Choroid plexus epithelial cell (primary cell): Measurements from ENCODE around the gene SHROOM2.

Experiments
- DNase-seq: peaks from one replicate; pipeline ENCODE4 v3.0.0-alpha.2; 2010; ENCODE audit warnings: low read depth
- H3K4me3 ChIP-seq: 2 replicates; pipeline ENCODE4 v1.5.1; 2011; ENCODE audit warnings: low read depth, mild to moderate bottlenecking, control low read depth, low read length, moderate library complexity
- CTCF ChIP-seq: conservative IDR thresholded peaks from 2 replicates; pipeline ENCODE4 v1.5.1; 2011; ENCODE audit warnings: low read depth, mild to moderate bottlenecking, control low read depth, inconsistent platforms, low read length, moderate library complexity

SHROOM2 gene

GRCh38 chrX:9897761-9898161 lies 111.5 kb downstream of the SHROOM2 start:
- peak; percentile 91 for DNase-seq
- no peak for TF ChIP-seq CTCF
- no peak overlapping the region for H3K4me3 ChIP-seq

- peak; percentile 82 for DNase-seq
- H3K4me3 ChIP-seq, result no peak overlapping the region
- TF ChIP-seq CTCF, result no peak
Observed at GRCh38 chrX:9899640-9900111, 113.4 kb downstream of the SHROOM2 start.

GRCh38 chrX:9902656-9903055 lies 116.4 kb downstream of the SHROOM2 start:
- no peak for TF ChIP-seq CTCF
- no peak for DNase-seq
- no peak overlapping the region for H3K4me3 ChIP-seq

GRCh38 chrX:9903146-9903545 lies 116.9 kb downstream of the SHROOM2 start:
- H3K4me3 ChIP-seq, result no peak overlapping the region
- no peak for TF ChIP-seq CTCF
- DNase-seq, result no peak

GRCh38 chrX:9905288-9905687 lies 119.1 kb downstream of the SHROOM2 start:
- no peak overlapping the region for H3K4me3 ChIP-seq
- peak; percentile 70 for DNase-seq
- TF ChIP-seq CTCF, result no peak

GRCh38 chrX:9905721-9906120 lies 119.5 kb downstream of the SHROOM2 start:
- H3K4me3 ChIP-seq, result no peak overlapping the region
- TF ChIP-seq CTCF, result no peak
- DNase-seq, result no peak

- no peak for DNase-seq
- TF ChIP-seq CTCF, result no peak
- H3K4me3 ChIP-seq, result no peak overlapping the region
Observed at GRCh38 chrX:9906919-9907318, 120.7 kb downstream of the SHROOM2 start.
